Nephron progenitor cell (in vitro differentiated cells): Measurements from ENCODE around the gene NDNF.

Experiments
- DNase-seq: peaks from one replicate; pipeline ENCODE4 v3.0.0; 2021
- H3K27ac Mint-ChIP-seq: 2 replicates; pipeline ENCODE4 v1.8.0; 2021; ENCODE audit warnings: mild to moderate bottlenecking, moderate library complexity, mixed read lengths
- H3K27me3 Mint-ChIP-seq: 2 replicates; pipeline ENCODE4 v1.8.0; 2021; ENCODE audit warnings: mild to moderate bottlenecking, low read depth, mixed read lengths; ENCODE audit not compliant: poor library complexity
- H3K36me3 Mint-ChIP-seq: 2 replicates; pipeline ENCODE4 v1.8.0; 2021; ENCODE audit warnings: low read depth, mixed read lengths
- H3K4me1 Mint-ChIP-seq: 2 replicates; pipeline ENCODE4 v1.8.0; 2021; ENCODE audit warnings: mixed read lengths
- H3K4me3 Mint-ChIP-seq: 2 replicates; pipeline ENCODE4 v1.8.0; 2021; ENCODE audit warnings: mild to moderate bottlenecking, moderate library complexity, mixed read lengths
- H3K9me3 Mint-ChIP-seq: 2 replicates; pipeline ENCODE4 v1.8.0; 2021; ENCODE audit warnings: mild to moderate bottlenecking, moderate library complexity, mixed read lengths
- CTCF ChIP-seq: fragments of 200-600 bp; sonication (generic); IDR thresholded peaks from 2 replicates; pipeline ENCODE4 v1.5.0; 2021; ENCODE audit warnings: antibody characterized with exemption

The NDNF gene

GRCh38 chr4:121061215-121061614 lies 11.1 kb downstream of the NDNF start:
- Mint-ChIP-seq H3K4me3 (no peak overlapping the region), H3K9me3 (no peaks in the 10 kb centered on the region), H3K27me3 (no peaks in the 10 kb centered on the region), H3K4me1 (peaks cover 41% of the 10 kb centered on the region), H3K36me3 (peaks cover 32% of the 10 kb centered on the region), H3K27ac (no peak overlapping the region)
- no peak for DNase-seq
- no peak for TF ChIP-seq CTCF

GRCh38 chr4:121057466-121057922 lies 14.8 kb downstream of the NDNF start:
- DNase-seq, result no peak

GRCh38 chr4:121056066-121056465 lies 16.3 kb downstream of the NDNF start:
- Mint-ChIP-seq H3K27me3 (no peaks in the 10 kb centered on the region), H3K9me3 (peaks cover 4% of the 10 kb centered on the region), H3K4me1 (peaks cover 35% of the 10 kb centered on the region), H3K4me3 (no peak overlapping the region), H3K27ac (no peak overlapping the region), H3K36me3 (peaks cover 26% of the 10 kb centered on the region)
- no peak for TF ChIP-seq CTCF
- DNase-seq, result no peak

More at GRCh38 chr4:121057466-121057922, 14.8 kb downstream of the NDNF start:
- Mint-ChIP-seq H3K4me1 (peaks cover 35% of the 10 kb centered on the region), H3K9me3 (peaks cover 4% of the 10 kb centered on the region), H3K27ac (peak overlapping the region; percentile 41), H3K36me3 (peaks cover 41% of the 10 kb centered on the region), H3K27me3 (no peaks in the 10 kb centered on the region), H3K4me3 (no peak overlapping the region)
- TF ChIP-seq CTCF, result no peak

- Mint-ChIP-seq H3K9me3 (peaks cover 4% of the 10 kb centered on the region), H3K27ac (no peak overlapping the region), H3K4me3 (no peak overlapping the region), H3K4me1 (peaks cover 30% of the 10 kb centered on the region), H3K36me3 (peaks cover 10% of the 10 kb centered on the region), H3K27me3 (no peaks in the 10 kb centered on the region)
- DNase-seq, result no peak
- no peak for TF ChIP-seq CTCF
Observed at GRCh38 chr4:121054373-121054772, 18.0 kb downstream of the NDNF start.

GRCh38 chr4:121053601-121054143 lies 18.7 kb downstream of the NDNF start:
- peaks cover 10% of the 10 kb centered on the region for H3K36me3 Mint-ChIP-seq
- DNase-seq, result no peak
- peaks cover 4% of the 10 kb centered on the region for H3K9me3 Mint-ChIP-seq
- peaks cover 27% of the 10 kb centered on the region for H3K4me1 Mint-ChIP-seq
- H3K4me3 Mint-ChIP-seq, result no peak overlapping the region
- no peak for TF ChIP-seq CTCF
- H3K27ac Mint-ChIP-seq, result no peak overlapping the region
- no peaks in the 10 kb centered on the region for H3K27me3 Mint-ChIP-seq

- no peak overlapping the region for H3K27ac Mint-ChIP-seq
- no peaks in the 10 kb centered on the region for H3K27me3 Mint-ChIP-seq
- H3K4me3 Mint-ChIP-seq, result no peak overlapping the region
- no peaks in the 10 kb centered on the region for H3K4me1 Mint-ChIP-seq
- DNase-seq, result no peak
- H3K9me3 Mint-ChIP-seq, result peaks cover 4% of the 10 kb centered on the region
- H3K36me3 Mint-ChIP-seq, result peaks cover 24% of the 10 kb centered on the region
- peak; percentile 26 for TF ChIP-seq CTCF
Observed at GRCh38 chr4:121050300-121050699, 22.0 kb downstream of the NDNF start.
